ENCODE data around the gene ZNF610.

- TF ChIP-seq CTCF (IDR thresholded peaks at IDR 0.05; ENCODE audit: borderline replicate concordance, extremely low read depth, low read length, poor library complexity, severe bottlenecking) (no peak), EZH2 (IDR thresholded peaks at IDR 0.05; ENCODE audit: borderline replicate concordance, low read depth, low read length, severe bottlenecking) (no peak)
These were observed 28.8 kb upstream of the ZNF610 start for GRCh38 chr19:52307275-52307674.

Measured in DND-41 (cell line).